Upper lobe of left lung (tissue), 6 donors: Measurements from ENCODE around the gene ORC2. TPM values are rescaled to one million over a fixed set of nuclear protein-coding genes. Genes with fewer than 3 reads are reported as not detected.
A peak's percentile ranks its signal among the peaks of the same experiment; 100 is the strongest.

Experiments
- ATAC-seq, 2 donors: fragments of 200-7000 bp; cut with Tn5 transposase; one replicate each; pipeline ENCODE4 v1.9.1; 2022; ENCODE audit warnings: mild to moderate bottlenecking in 2 of 2, moderate library complexity in 2 of 2; ENCODE audit not compliant: low FRiP score in 2 of 2
- DNase-seq, 2 donors: peaks; one replicate each; pipeline ENCODE4 v3.0.0-alpha.2; 2019 to 2020
- H3K27ac ChIP-seq, 4 donors: fragments of 200-600 bp; sonication (generic); one replicate each; pipeline ENCODE4 v1.5.1; 2016 to 2019
- H3K27me3 ChIP-seq, 4 donors: fragments of 200-600 bp; sonication (generic); one replicate each; pipeline ENCODE4 v1.5.1; 2017 to 2019
- H3K36me3 ChIP-seq, 4 donors: fragments of 200-600 bp; sonication (generic); one replicate each; pipeline ENCODE4 v1.5.1; 2016 to 2019
- H3K4me1 ChIP-seq, 4 donors: fragments of 200-600 bp; sonication (generic); one replicate each; pipeline ENCODE4 v1.5.1; 2018 to 2019
- H3K4me3 ChIP-seq, 4 donors: fragments of 200-600 bp; sonication (generic); one replicate each; pipeline ENCODE4 v1.5.1; 2017 to 2019; ENCODE audit warnings: mild to moderate bottlenecking in 2 of 4, moderate library complexity in 1 of 4
- H3K9me3 ChIP-seq, 4 donors: fragments of 200-600 bp; sonication (generic); one replicate each; pipeline ENCODE4 v1.5.1; 2018 to 2019
- POLR2A ChIP-seq, 4 donors: fragments of 450-650 bp; IDR thresholded peaks; one replicate each; pipeline ENCODE4 v1.5.1; 2016 to 2017; ENCODE audit warnings: antibody characterized with exemption in 4 of 4, mild to moderate bottlenecking in 2 of 4
- POLR2AphosphoS5 ChIP-seq, 2 donors: sonication (generic); formaldehyde crosslinking; IDR thresholded peaks; one replicate each; pipeline ENCODE4 v1.5.1; 2017; ENCODE audit warnings: antibody characterized with exemption in 2 of 2
- WGBS, 2 donors: methylation state at CpG; one replicate each; pipeline ENCODE4 v1.1.5; 2017 to 2018; 5-methylcytosine and 5-hydroxymethylcytosine counted together
- small RNA-seq, 4 donors: library from RNA; depleted of rRNA; stranded (forward); fragments of <200 nt; gene quantifications; one replicate each; pipeline ENCODE3, GENCODE V24; 2016
- total RNA-seq, 6 donors: library from RNA; depleted of rRNA in 4 of 6; stranded (reverse); fragments of >200 nt in 4 of 6; gene quantifications; one replicate each; pipeline versions ENCODE4 v1.1.0 to v1.2.1, GENCODE V29; 2016 to 2021
- TF ChIP-seq, protein P1 (sequence below), 6 experiments: fragments of 450-650 bp in 4 of 6; fragments of 200-600 bp in 2 of 6; sonication (generic) in 2 of 6; IDR thresholded peaks; one replicate each; pipeline ENCODE4 v1.5.1; 2016 to 2019; ENCODE audit warnings: antibody characterized with exemption in 6 of 6
- donor health status: DM: no; HTN: no; CAD: no; lungs with moderate emphysema.
- donor health status: DM: no; HTN: yes; CAD: no; lungs with severe emphysema.

The ORC2 gene
- total RNA-seq, 6 donors from 2014 or later = 14.1 to 31.4 (median 23.8) TPM

DNA sequence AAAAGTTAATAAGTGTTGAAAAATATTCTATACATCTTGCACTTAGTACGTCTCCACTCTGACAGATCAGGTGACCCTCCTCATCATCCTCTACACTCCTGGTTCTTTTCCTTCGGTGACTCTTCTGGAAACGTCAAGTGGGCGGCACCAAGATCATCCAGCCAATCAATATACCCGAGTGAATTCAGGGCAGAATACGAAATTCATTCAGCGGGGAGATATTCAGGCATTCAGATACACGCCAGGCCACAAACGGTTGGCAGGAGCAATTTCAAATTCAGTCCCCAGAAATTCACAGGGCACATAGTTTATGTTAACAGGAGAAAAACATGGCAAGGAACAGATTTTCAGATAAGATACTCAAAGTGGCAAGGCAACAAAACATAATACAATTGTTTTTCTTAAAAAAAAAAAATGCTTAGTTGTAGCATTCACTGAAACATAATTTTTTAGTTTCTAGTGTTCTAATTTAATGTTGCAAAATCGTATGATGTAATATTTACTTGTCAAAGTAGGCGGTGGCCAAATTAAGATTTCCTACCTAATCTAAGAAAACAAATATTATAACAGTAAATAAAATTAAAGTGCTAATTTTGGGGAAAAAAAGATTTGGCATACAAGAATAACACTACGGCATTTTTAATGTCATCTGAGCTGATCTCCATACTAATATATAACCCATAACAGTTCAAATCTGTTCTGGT is 103.2 kb downstream of the ORC2 start:
- no peaks in the 10 kb centered on the region for H3K27me3 ChIP-seq
- TF ChIP-seq POLR2AphosphoS5 (IDR thresholded peaks at IDR 0.05) (peak in 1 of 2 donors; percentile 39), POLR2A (IDR thresholded peaks at IDR 0.05) (peak in 1 of 4 donors; percentile 24)
- TF ChIP-seq, protein P1, sequence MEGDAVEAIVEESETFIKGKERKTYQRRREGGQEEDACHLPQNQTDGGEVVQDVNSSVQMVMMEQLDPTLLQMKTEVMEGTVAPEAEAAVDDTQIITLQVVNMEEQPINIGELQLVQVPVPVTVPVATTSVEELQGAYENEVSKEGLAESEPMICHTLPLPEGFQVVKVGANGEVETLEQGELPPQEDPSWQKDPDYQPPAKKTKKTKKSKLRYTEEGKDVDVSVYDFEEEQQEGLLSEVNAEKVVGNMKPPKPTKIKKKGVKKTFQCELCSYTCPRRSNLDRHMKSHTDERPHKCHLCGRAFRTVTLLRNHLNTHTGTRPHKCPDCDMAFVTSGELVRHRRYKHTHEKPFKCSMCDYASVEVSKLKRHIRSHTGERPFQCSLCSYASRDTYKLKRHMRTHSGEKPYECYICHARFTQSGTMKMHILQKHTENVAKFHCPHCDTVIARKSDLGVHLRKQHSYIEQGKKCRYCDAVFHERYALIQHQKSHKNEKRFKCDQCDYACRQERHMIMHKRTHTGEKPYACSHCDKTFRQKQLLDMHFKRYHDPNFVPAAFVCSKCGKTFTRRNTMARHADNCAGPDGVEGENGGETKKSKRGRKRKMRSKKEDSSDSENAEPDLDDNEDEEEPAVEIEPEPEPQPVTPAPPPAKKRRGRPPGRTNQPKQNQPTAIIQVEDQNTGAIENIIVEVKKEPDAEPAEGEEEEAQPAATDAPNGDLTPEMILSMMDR (IDR thresholded peaks at IDR 0.05) = no peak
- 28% methylated on average over 12 of the region's 12 CpGs for whole genome bisulfite sequencing, 2 donors
- peaks cover 37 to 64% (median 47%) of the 10 kb centered on the region in 4 donors for H3K36me3 ChIP-seq
- DNase-seq (peak in 1 of 2 donors; percentile 57), ATAC-seq (no peak)
- H3K4me1 ChIP-seq = peaks cover 39 to 50% (median 48%) of the 10 kb centered on the region in 4 donors
- H3K27ac ChIP-seq = peak overlapping the region in 3 of 4 donors; percentile 2 to 99 (median 14)
- H3K4me3 ChIP-seq = peak overlapping the region in 3 of 4 donors; percentile 50 to 80 (median 72)
- no peaks in the 10 kb centered on the region for H3K9me3 ChIP-seq

Small RNA genes within 50 kb of the gene (small RNA-seq; reads per million reads assigned to genes)
- gene RF00019 (0 reads per million in 4 donors), gene RNU6-312P (0 reads per million in 4 donors), gene RNU6-762P (0 reads per million in 4 donors)

Other genes with a start within 250 kb of the ORC2 start
- 100 to 1,000 TPM in 4 of 6 donors, 10 to 100 TPM in 2; 80.7 to 327 (median 160) TPM for gene BZW1, start 151.8 kb downstream of the ORC2 start, total RNA-seq
- gene CLK1, start 99.0 kb downstream of the ORC2 start, total RNA-seq = 100 to 1,000 TPM in 2 of 6 donors, 10 to 100 TPM in 4; 89.2 to 383 (median 95.9) TPM
- gene PPIL3, start 74.6 kb downstream of the ORC2 start, total RNA-seq = 10 to 100 TPM; 15.7 to 28.8 (median 19.5) TPM
- gene NIF3L1, start 74.3 kb downstream of the ORC2 start, total RNA-seq = 10 to 100 TPM; 14.7 to 22.2 (median 19.4) TPM
- gene HYCC2, start 108.0 kb upstream of the ORC2 start, total RNA-seq = 10 to 100 TPM; 15.1 to 39.3 (median 26.8) TPM
- gene NDUFB3, start 108.3 kb upstream of the ORC2 start, total RNA-seq = 10 to 100 TPM; 13.6 to 72.0 (median 52.0) TPM
- gene CFLAR, start 152.5 kb upstream of the ORC2 start, total RNA-seq = 1,000 to 10,000 TPM in 1 of 6 donors, 100 to 1,000 TPM in 5; 263 to 1,189 (median 435) TPM
- 10 to 100 TPM; 21.1 to 67.1 (median 29.9) TPM for gene CASP10, start 219.5 kb upstream of the ORC2 start, total RNA-seq